BE2C (cell line): Measurements from ENCODE around the gene NEUROD1.

Source experiments
- DNase-seq: peaks from one replicate; pipeline ENCODE4 v3.0.0-alpha.2; 2020
- H3K27me3 ChIP-seq: fragments of 250-450 bp; sonication (Bioruptor Pico); 2 replicates; pipeline ENCODE4 v1.5.1; 2020; ENCODE audit warnings: mild to moderate bottlenecking
- H3K36me3 ChIP-seq: fragments of 250-450 bp; sonication (Bioruptor Pico); 2 replicates; pipeline ENCODE4 v1.5.1; 2020; ENCODE audit warnings: mild to moderate bottlenecking
- H3K4me1 ChIP-seq: fragments of 250-450 bp; sonication (Bioruptor Pico); 2 replicates; pipeline ENCODE4 v1.5.1; 2020
- H3K4me3 ChIP-seq: 2 replicates; pipeline ENCODE4 v1.5.1; 2011; ENCODE audit warnings: low read depth, low read length
- H3K9me3 ChIP-seq: fragments of 250-450 bp; sonication (Bioruptor Pico); 2 replicates; pipeline ENCODE4 v1.5.1; 2020
- TF ChIP-seq, protein P1 (sequence below): IDR thresholded peaks from 2 replicates; pipeline ENCODE4 v1.5.1; 2012; ENCODE audit warnings: mild to moderate bottlenecking, low read depth, low read length

NEUROD1 gene

DNA sequence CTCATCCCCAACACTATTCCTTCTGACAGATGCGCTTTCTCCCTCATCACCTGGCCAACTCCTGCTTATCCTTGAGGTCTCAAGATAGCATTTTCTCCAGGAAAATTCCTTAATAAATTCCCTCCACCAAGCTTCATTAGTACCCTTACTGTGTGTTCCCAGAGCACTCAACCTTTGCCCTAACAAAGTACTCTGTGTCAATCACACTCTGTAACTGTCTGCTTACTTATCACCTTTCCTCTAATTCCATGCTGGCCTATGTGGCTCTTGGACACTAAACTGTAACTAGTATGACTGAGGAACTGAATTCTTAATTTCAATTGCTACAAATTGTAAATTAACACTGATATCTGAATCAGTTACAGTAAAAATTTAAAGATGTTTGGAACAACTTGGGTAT is 17.9 kb upstream of the NEUROD1 start:
- Histone ChIP-seq H3K9me3 (no peaks in the 10 kb centered on the region), H3K27me3 (no peaks in the 10 kb centered on the region), H3K4me3 (no peak overlapping the region), H3K36me3 (no peaks in the 10 kb centered on the region), H3K4me1 (no peaks in the 10 kb centered on the region)
- TF ChIP-seq, protein P1, sequence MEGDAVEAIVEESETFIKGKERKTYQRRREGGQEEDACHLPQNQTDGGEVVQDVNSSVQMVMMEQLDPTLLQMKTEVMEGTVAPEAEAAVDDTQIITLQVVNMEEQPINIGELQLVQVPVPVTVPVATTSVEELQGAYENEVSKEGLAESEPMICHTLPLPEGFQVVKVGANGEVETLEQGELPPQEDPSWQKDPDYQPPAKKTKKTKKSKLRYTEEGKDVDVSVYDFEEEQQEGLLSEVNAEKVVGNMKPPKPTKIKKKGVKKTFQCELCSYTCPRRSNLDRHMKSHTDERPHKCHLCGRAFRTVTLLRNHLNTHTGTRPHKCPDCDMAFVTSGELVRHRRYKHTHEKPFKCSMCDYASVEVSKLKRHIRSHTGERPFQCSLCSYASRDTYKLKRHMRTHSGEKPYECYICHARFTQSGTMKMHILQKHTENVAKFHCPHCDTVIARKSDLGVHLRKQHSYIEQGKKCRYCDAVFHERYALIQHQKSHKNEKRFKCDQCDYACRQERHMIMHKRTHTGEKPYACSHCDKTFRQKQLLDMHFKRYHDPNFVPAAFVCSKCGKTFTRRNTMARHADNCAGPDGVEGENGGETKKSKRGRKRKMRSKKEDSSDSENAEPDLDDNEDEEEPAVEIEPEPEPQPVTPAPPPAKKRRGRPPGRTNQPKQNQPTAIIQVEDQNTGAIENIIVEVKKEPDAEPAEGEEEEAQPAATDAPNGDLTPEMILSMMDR, result no peak
- no peak for DNase-seq

DNA sequence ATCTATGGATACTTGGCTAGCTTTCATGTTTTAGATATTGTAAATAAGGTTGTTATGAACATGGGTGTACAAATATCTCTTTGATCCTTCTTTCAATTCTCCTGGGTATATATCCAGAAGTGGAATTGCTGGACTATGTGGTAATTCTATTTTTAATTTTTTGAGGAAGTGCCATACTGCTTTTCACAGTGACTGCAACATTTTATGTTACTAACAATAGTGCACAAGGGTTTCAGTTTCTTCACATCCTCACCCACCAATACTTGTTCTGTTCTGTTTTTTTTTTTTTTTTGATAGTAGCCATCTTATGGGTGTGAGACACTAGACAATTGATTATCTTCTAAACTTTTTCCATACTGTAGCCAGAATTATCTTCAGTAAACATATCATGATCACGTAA is 17.3 kb upstream of the NEUROD1 start:
- Histone ChIP-seq H3K27me3 (no peaks in the 10 kb centered on the region), H3K36me3 (no peaks in the 10 kb centered on the region), H3K9me3 (no peaks in the 10 kb centered on the region), H3K4me1 (no peaks in the 10 kb centered on the region), H3K4me3 (no peak overlapping the region)
- no peak for DNase-seq
- TF ChIP-seq, protein P1, result no peak

DNA sequence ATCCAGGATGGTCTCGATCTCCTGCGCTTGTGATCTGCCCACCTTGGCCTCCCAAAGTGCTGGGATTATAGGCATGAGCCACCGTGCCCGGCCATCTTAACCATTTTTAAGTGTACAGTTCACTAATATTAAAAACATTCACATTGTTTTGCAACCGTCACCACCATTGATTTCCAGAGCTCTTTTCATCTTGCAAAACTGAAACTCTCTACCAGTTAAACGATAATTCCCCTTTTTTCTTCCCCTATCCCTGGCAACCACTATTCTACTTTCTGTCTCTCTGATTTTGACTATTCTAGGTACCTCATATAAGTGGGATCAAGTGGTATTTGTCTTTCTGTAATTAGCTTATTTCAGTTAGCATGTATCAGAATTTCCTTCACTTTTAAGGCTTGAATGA is 16.8 kb upstream of the NEUROD1 start:
- TF ChIP-seq, protein P1, result no peak
- H3K9me3 ChIP-seq, result no peaks in the 10 kb centered on the region
- no peak for DNase-seq
- H3K4me1 ChIP-seq, result no peaks in the 10 kb centered on the region
- H3K4me3 ChIP-seq, result no peak overlapping the region
- no peaks in the 10 kb centered on the region for H3K27me3 ChIP-seq
- H3K36me3 ChIP-seq, result no peaks in the 10 kb centered on the region

DNA sequence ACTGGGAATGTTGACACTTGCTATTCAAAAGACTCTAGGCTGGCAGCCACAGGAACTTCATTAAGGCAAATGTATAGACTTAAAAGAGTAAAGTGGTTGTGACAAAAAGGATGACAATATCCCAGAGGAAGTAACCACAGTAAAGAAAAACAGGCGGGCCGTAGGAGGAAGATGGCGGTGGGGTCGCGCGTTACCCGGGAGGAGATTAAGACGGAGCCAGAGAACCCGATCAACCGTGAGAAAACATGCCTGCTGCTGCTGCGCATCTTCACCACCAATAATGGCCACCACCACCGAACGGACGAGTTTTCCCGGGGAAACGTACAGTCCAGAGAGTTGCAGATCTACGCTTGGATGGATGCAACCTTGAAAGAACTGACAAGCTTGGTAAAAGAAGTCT is 14.0 kb upstream of the NEUROD1 start:
- H3K9me3 ChIP-seq, result no peaks in the 10 kb centered on the region
- no peak overlapping the region for H3K4me3 ChIP-seq
- no peaks in the 10 kb centered on the region for H3K4me1 ChIP-seq
- no peaks in the 10 kb centered on the region for H3K27me3 ChIP-seq
- H3K36me3 ChIP-seq, result no peaks in the 10 kb centered on the region
- no peak for DNase-seq
- TF ChIP-seq, protein P1, result no peak

- Histone ChIP-seq H3K9me3 (no peaks in the 10 kb centered on the region), H3K36me3 (no peaks in the 10 kb centered on the region), H3K4me1 (no peaks in the 10 kb centered on the region), H3K27me3 (no peaks in the 10 kb centered on the region), H3K4me3 (no peak overlapping the region)
- TF ChIP-seq, protein P1, result no peak
- DNase-seq, result no peak
Measured at GRCh38 chr2:181690860-181691259, 10.5 kb upstream of the NEUROD1 start.

- H3K4me1 ChIP-seq, result no peaks in the 10 kb centered on the region
- no peaks in the 10 kb centered on the region for H3K9me3 ChIP-seq
- H3K27me3 ChIP-seq, result peaks cover 32% of the 10 kb centered on the region
- TF ChIP-seq, protein P1, result no peak
- no peaks in the 10 kb centered on the region for H3K36me3 ChIP-seq
- H3K4me3 ChIP-seq, result no peak overlapping the region
- DNase-seq, result no peak
Measured at GRCh38 chr2:181686576-181687185, 6.4 kb upstream of the NEUROD1 start.
